CD8-positive, alpha-beta memory T cell (primary cell): ENCODE results near the gene MMP17. TPM values are rescaled to one million over a fixed set of nuclear protein-coding genes. Genes with fewer than 3 reads are reported as not detected.

Experiments
- CTCF ChIA-PET: fragments of 350-600 bp; sonication (Branson Sonifier 250); formaldehyde crosslinking; loops from one replicate; lab custom pipeline; 2021; ENCODE audit warnings: antibody characterized with exemption; lab: Charles Lee
- POLR2A ChIA-PET: fragments of 350-600 bp; sonication (Branson Sonifier 250); formaldehyde crosslinking; loops from one replicate; lab custom pipeline; 2021; ENCODE audit warnings: antibody characterized with exemption; lab: Charles Lee
- DNase-seq, 5 donors: peaks; one replicate each; pipeline versions ENCODE4 v3.0.0 to v3.0.0-alpha.2; 2020 to 2022; ENCODE audit warnings: mixed read lengths in 1 of 5
- H3K27ac ChIP-seq: one replicate; pipeline ENCODE4 v1.7.0; 2013; ENCODE audit warnings: low read depth, mild to moderate bottlenecking, low read length, moderate library complexity
- H3K27me3 ChIP-seq: 2 replicates; pipeline ENCODE4 v1.7.0; 2013; ENCODE audit warnings: low read length, mild to moderate bottlenecking; ENCODE audit not compliant: insufficient read depth, poor library complexity, severe bottlenecking
- H3K36me3 ChIP-seq: 2 replicates; pipeline ENCODE4 v1.7.0; 2013; ENCODE audit warnings: mild to moderate bottlenecking, low read length, moderate library complexity; ENCODE audit not compliant: insufficient read depth
- H3K4me1 ChIP-seq: 2 replicates; pipeline ENCODE4 v1.7.0; 2013; ENCODE audit warnings: mild to moderate bottlenecking, low read length, moderate library complexity; ENCODE audit not compliant: insufficient read depth
- H3K4me3 ChIP-seq: 2 replicates; pipeline ENCODE4 v1.7.0; 2013; ENCODE audit warnings: mild to moderate bottlenecking, low read length
- H3K9me3 ChIP-seq: 2 replicates; pipeline ENCODE4 v1.7.0; 2013; ENCODE audit warnings: mild to moderate bottlenecking, low read length
- H3K27ac Mint-ChIP-seq, 8 donors: one replicate each; pipeline ENCODE4 v1.8.0; 2020 to 2021; ENCODE audit warnings: mixed read lengths in 8 of 8, mild to moderate bottlenecking in 6 of 8, inconsistent platforms in 3 of 8, moderate library complexity in 3 of 8
- H3K27me3 Mint-ChIP-seq, 2 donors: one replicate each; pipeline ENCODE4 v1.8.0; 2020 to 2021; ENCODE audit warnings: mixed read lengths in 2 of 2, mild to moderate bottlenecking in 1 of 2, moderate library complexity in 1 of 2
- H3K36me3 Mint-ChIP-seq, 3 donors: one replicate each; pipeline ENCODE4 v1.8.0; 2020 to 2021; ENCODE audit warnings: mixed read lengths in 3 of 3, inconsistent platforms in 1 of 3, mild to moderate bottlenecking in 1 of 3
- H3K4me1 Mint-ChIP-seq, 3 donors: one replicate each; pipeline ENCODE4 v1.8.0; 2020 to 2021; ENCODE audit warnings: mixed read lengths in 3 of 3, inconsistent platforms in 1 of 3, mild to moderate bottlenecking in 1 of 3
- H3K4me3 Mint-ChIP-seq, 7 donors: one replicate each; pipeline ENCODE4 v1.8.0; 2020 to 2021; ENCODE audit warnings: mixed read lengths in 7 of 7, mild to moderate bottlenecking in 6 of 7, moderate library complexity in 4 of 7, inconsistent platforms in 2 of 7
- H3K9me3 Mint-ChIP-seq, 5 donors: one replicate each; pipeline ENCODE4 v1.8.0; 2020 to 2022; ENCODE audit warnings: mixed read lengths in 5 of 5, mild to moderate bottlenecking in 3 of 5, moderate library complexity in 2 of 5, inconsistent platforms in 1 of 5
- polyA plus RNA-seq: library from polyadenylated mRNA; unstranded; fragments of 300-500 nt; fragmentation: Illumina TruSeq; gene quantifications from one replicate; pipeline ENCODE4 v1.2.3, GENCODE V29; 2021
- total RNA-seq, 2 experiments: library from RNA; stranded (reverse); gene quantifications; one replicate each; pipeline ENCODE4 v1.2.3, GENCODE V29; 2021

Gene MMP17
- total and polyA plus RNA-seq, 3 experiments from 2014 or later, result 0.29 TPM; not detected in 2

GRCh38 chr12:131817241-131817640 lies 11.0 kb upstream of the MMP17 start:
- CTCF ChIA-PET, result no interaction called here
- H3K27me3 Mint-ChIP-seq, result no peaks in the 10 kb centered on the region
- Histone ChIP-seq H3K4me1 (no peaks in the 10 kb centered on the region), H3K27ac (no peak overlapping the region), H3K27me3 (no peaks in the 10 kb centered on the region), H3K9me3 (no peaks in the 10 kb centered on the region), H3K4me3 (no peak overlapping the region), H3K36me3 (no peaks in the 10 kb centered on the region)
- POLR2A ChIA-PET, result no interaction called here
- H3K4me3 Mint-ChIP-seq, result no peak overlapping the region
- no peak for DNase-seq
- H3K36me3 Mint-ChIP-seq, result peaks cover 0 to 10% (median 0%) of the 10 kb centered on the region in 3 donors
- H3K9me3 Mint-ChIP-seq, result peaks cover 7 to 12% (median 10%) of the 10 kb centered on the region in 5 donors
- no peaks in the 10 kb centered on the region for H3K4me1 Mint-ChIP-seq
- H3K27ac Mint-ChIP-seq, result no peak overlapping the region

- ChIA-PET POLR2A (no interaction called here), CTCF (interaction anchor here (1.1 kb wide), 1 partner anchor 10 kb away, joined by 3 read pairs; no protein-coding TSS in a partner anchor)
- no peaks in the 10 kb centered on the region for H3K36me3 ChIP-seq
- H3K4me1 ChIP-seq, result no peaks in the 10 kb centered on the region
- no peak for DNase-seq
- H3K9me3 ChIP-seq, result no peaks in the 10 kb centered on the region
- H3K4me3 ChIP-seq, result no peak overlapping the region
- Mint-ChIP-seq H3K9me3 (peaks cover 0 to 4% (median 0%) of the 10 kb centered on the region in 5 donors), H3K27ac (no peak overlapping the region), H3K4me1 (no peaks in the 10 kb centered on the region), H3K36me3 (peaks cover 0 to 5% (median 0%) of the 10 kb centered on the region in 3 donors), H3K27me3 (no peaks in the 10 kb centered on the region), H3K4me3 (no peak overlapping the region)
- H3K27me3 ChIP-seq, result no peaks in the 10 kb centered on the region
- no peak overlapping the region for H3K27ac ChIP-seq
Measured at GRCh38 chr12:131818821-131819585, 9.2 kb upstream of the MMP17 start.

- ChIA-PET POLR2A (no interaction called here), CTCF (no interaction called here)
- DNase-seq, result no peak
Measured at GRCh38 chr12:131824450-131824849, 3.7 kb upstream of the MMP17 start.

GRCh38 chr12:131825146-131825892 lies 2.9 kb upstream of the MMP17 start:
- POLR2A ChIA-PET, result no interaction called here
- H3K36me3 Mint-ChIP-seq, result no peaks in the 10 kb centered on the region
- DNase-seq, result no peak
- Histone ChIP-seq H3K27me3 (peaks cover 16% of the 10 kb centered on the region), H3K36me3 (no peaks in the 10 kb centered on the region), H3K4me3 (no peak overlapping the region), H3K9me3 (no peaks in the 10 kb centered on the region), H3K4me1 (no peaks in the 10 kb centered on the region), H3K27ac (no peak overlapping the region)
- no peak overlapping the region for H3K4me3 Mint-ChIP-seq
- H3K27me3 Mint-ChIP-seq, result peaks cover 17 to 35% of the 10 kb centered on the region in 2 donors
- peaks cover 5 to 12% (median 5%) of the 10 kb centered on the region in 3 donors for H3K4me1 Mint-ChIP-seq
- H3K27ac Mint-ChIP-seq, result no peak overlapping the region
- CTCF ChIA-PET, result no interaction called here
- no peaks in the 10 kb centered on the region for H3K9me3 Mint-ChIP-seq

More at GRCh38 chr12:131824450-131824849, 3.7 kb upstream of the MMP17 start:
- Mint-ChIP-seq H3K4me1 (peaks cover 5 to 10% (median 5%) of the 10 kb centered on the region in 3 donors), H3K36me3 (no peaks in the 10 kb centered on the region), H3K27ac (no peak overlapping the region), H3K9me3 (no peaks in the 10 kb centered on the region), H3K4me3 (no peak overlapping the region), H3K27me3 (peaks cover 16 to 33% of the 10 kb centered on the region in 2 donors)
- Histone ChIP-seq H3K4me1 (no peaks in the 10 kb centered on the region), H3K9me3 (no peaks in the 10 kb centered on the region), H3K27ac (no peak overlapping the region), H3K4me3 (no peak overlapping the region), H3K27me3 (peaks cover 13% of the 10 kb centered on the region), H3K36me3 (no peaks in the 10 kb centered on the region)

GRCh38 chr12:131826097-131826928 lies 1.9 kb upstream of the MMP17 start:
- POLR2A ChIA-PET, result interaction anchor here (0.7 kb wide), 1 partner anchor 663 kb away, joined by 4 read pairs; no protein-coding TSS in a partner anchor
- no peak overlapping the region for H3K27ac Mint-ChIP-seq
- H3K4me3 Mint-ChIP-seq, result peak overlapping the region in 4 of 7 donors; percentile 16 to 61 (median 36)
- no peaks in the 10 kb centered on the region for H3K9me3 Mint-ChIP-seq
- DNase-seq, result no peak
- no peaks in the 10 kb centered on the region for H3K36me3 ChIP-seq
- no peaks in the 10 kb centered on the region for H3K4me1 ChIP-seq
- H3K27me3 Mint-ChIP-seq, result peaks cover 18 to 39% of the 10 kb centered on the region in 2 donors
- CTCF ChIA-PET, result no interaction called here
- no peaks in the 10 kb centered on the region for H3K9me3 ChIP-seq
- H3K27ac ChIP-seq, result no peak overlapping the region
- H3K4me3 ChIP-seq, result no peak overlapping the region
- H3K4me1 Mint-ChIP-seq, result peaks cover 5 to 20% (median 9%) of the 10 kb centered on the region in 3 donors
- no peaks in the 10 kb centered on the region for H3K36me3 Mint-ChIP-seq
- peaks cover 16% of the 10 kb centered on the region for H3K27me3 ChIP-seq

- H3K27me3 Mint-ChIP-seq, result peaks cover 29 to 47% of the 10 kb centered on the region in 2 donors
- no peaks in the 10 kb centered on the region for H3K9me3 ChIP-seq
- no peaks in the 10 kb centered on the region for H3K4me1 ChIP-seq
- H3K4me1 Mint-ChIP-seq, result peaks cover 5 to 22% (median 9%) of the 10 kb centered on the region in 3 donors
- no peaks in the 10 kb centered on the region for H3K36me3 Mint-ChIP-seq
- CTCF ChIA-PET, result interaction anchor here (1.1 kb wide), 1 partner anchor 10 kb away, joined by 3 read pairs; no protein-coding TSS in a partner anchor
- POLR2A ChIA-PET, result no interaction called here
- H3K27ac Mint-ChIP-seq, result no peak overlapping the region
- H3K9me3 Mint-ChIP-seq, result no peaks in the 10 kb centered on the region
- peaks cover 16% of the 10 kb centered on the region for H3K27me3 ChIP-seq
- H3K4me3 ChIP-seq, result peak overlapping the region; percentile 28
- no peaks in the 10 kb centered on the region for H3K36me3 ChIP-seq
- DNase-seq, result no peak
- no peak overlapping the region for H3K27ac ChIP-seq
- peak overlapping the region in 6 of 7 donors; percentile 33 to 76 (median 63) for H3K4me3 Mint-ChIP-seq
Measured at GRCh38 chr12:131828671-131829355, 620 bp downstream of the MMP17 start.

- ChIA-PET CTCF (interaction anchor here (1.1 kb wide), 1 partner anchor 10 kb away, joined by 3 read pairs; no protein-coding TSS in a partner anchor), POLR2A (no interaction called here)
- H3K4me1 ChIP-seq, result no peaks in the 10 kb centered on the region
- DNase-seq, result no peak
- no peak overlapping the region for H3K27ac Mint-ChIP-seq
- peak overlapping the region in 6 of 7 donors; percentile 33 to 76 (median 63) for H3K4me3 Mint-ChIP-seq
- peaks cover 29 to 46% of the 10 kb centered on the region in 2 donors for H3K27me3 Mint-ChIP-seq
- no peaks in the 10 kb centered on the region for H3K36me3 ChIP-seq
- no peaks in the 10 kb centered on the region for H3K9me3 ChIP-seq
- H3K27ac ChIP-seq, result no peak overlapping the region
- no peaks in the 10 kb centered on the region for H3K9me3 Mint-ChIP-seq
- peaks cover 5 to 22% (median 9%) of the 10 kb centered on the region in 3 donors for H3K4me1 Mint-ChIP-seq
- H3K27me3 ChIP-seq, result peaks cover 16% of the 10 kb centered on the region
- peak overlapping the region; percentile 28 for H3K4me3 ChIP-seq
- H3K36me3 Mint-ChIP-seq, result no peaks in the 10 kb centered on the region
Measured at GRCh38 chr12:131829356-131829747, 1.2 kb downstream of the MMP17 start.
